SK-N-SH (cell line): ENCODE data around the gene SOBP. TPM values are rescaled to one million over a fixed set of nuclear protein-coding genes. Genes with fewer than 3 reads are reported as not detected.

Experiments
- CTCF ChIA-PET: fragments of 300-600, 350-600 bp; formaldehyde crosslinking; extraction: SDS; loops from one replicate; lab custom pipeline; 2021; lab: Yijun Ruan, JAX
- POLR2A ChIA-PET: fragments of 350-600 bp; sonication (Branson Sonifier 250); formaldehyde crosslinking; extraction: SDS; loops from one replicate; lab custom pipeline; 2020; ENCODE audit warnings: antibody characterized with exemption, inconsistent platforms; lab: Yijun Ruan, JAX
- DNase-seq: peaks from one replicate; pipeline ENCODE4 v3.0.0; 2012
- H2AFZ ChIP-seq: fragments of 200-600 bp; sonication (generic); 2 replicates; pipeline ENCODE4 v1.8.1; 2016; ENCODE audit warnings: antibody characterized with exemption, mild to moderate bottlenecking, low read depth
- H3F3A ChIP-seq: fragments of 200-600 bp; sonication (generic); replicated peaks from 2 replicates; pipeline ENCODE3; 2016; ENCODE audit warnings: antibody characterized with exemption, mild to moderate bottlenecking; ENCODE audit not compliant: insufficient read depth
- H3K27ac ChIP-seq, 2 experiments: fragments of 200-500 bp in 1 of 2; fragments of 200-600 bp in 1 of 2; sonication (Bioruptor generic) in 1 of 2; sonication (generic), shearing (Covaris generic) in 1 of 2; 2 replicates each; pipeline versions ENCODE4 v1.5.1 to v1.6.1; 2014 to 2016; ENCODE audit warnings: low read depth in 2 of 2, inconsistent platforms in 1 of 2, low read length in 1 of 2, mild to moderate bottlenecking in 1 of 2, mixed read lengths in 1 of 2
- H3K27me3 ChIP-seq: fragments of 200-600 bp; sonication (generic), shearing (Covaris generic); 2 replicates; pipeline ENCODE4 v1.6.1; 2016; ENCODE audit warnings: mixed run types; ENCODE audit not compliant: insufficient read depth
- H3K36me3 ChIP-seq, 2 experiments: fragments of 200-500 bp in 1 of 2; fragments of 200-600 bp in 1 of 2; sonication (Bioruptor generic) in 1 of 2; sonication (generic) in 1 of 2; replicated peaks in 1 of 2; 2 replicates each; pipeline versions ENCODE3 to v1.5.1; 2014 to 2016; ENCODE audit warnings: low read length in 1 of 2, mild to moderate bottlenecking in 1 of 2; ENCODE audit not compliant: insufficient read depth in 2 of 2, control insufficient read depth in 1 of 2
- H3K4me1 ChIP-seq, 2 experiments: fragments of 200-500 bp in 1 of 2; fragments of 200-600 bp in 1 of 2; sonication (Bioruptor generic) in 1 of 2; sonication (generic), shearing (Covaris generic) in 1 of 2; 2 replicates each; pipeline versions ENCODE4 v1.5.1 to v1.6.1; 2014 to 2016; ENCODE audit warnings: low read depth in 1 of 2, low read length in 1 of 2, mixed run types in 1 of 2; ENCODE audit not compliant: insufficient read depth in 2 of 2, control insufficient read depth in 1 of 2
- H3K4me2 ChIP-seq: fragments of 200-600 bp; sonication (generic), shearing (Covaris generic); 2 replicates; pipeline ENCODE4 v1.6.1; 2017; ENCODE audit warnings: mixed run types
- H3K4me3 ChIP-seq, 2 experiments: fragments of 200-500 bp in 1 of 2; fragments of 200-600 bp in 1 of 2; sonication (Bioruptor generic) in 1 of 2; sonication (generic), shearing (Covaris generic) in 1 of 2; 2 replicates each; pipeline versions ENCODE4 v1.5.1 to v1.8.1; 2014 to 2016; ENCODE audit warnings: low read depth in 2 of 2, inconsistent platforms in 1 of 2, low read length in 1 of 2, mild to moderate bottlenecking in 1 of 2, mixed read lengths in 1 of 2, moderate library complexity in 1 of 2
- H3K79me2 ChIP-seq: fragments of 200-600 bp; sonication (generic); 2 replicates; pipeline ENCODE4 v1.8.1; 2017; ENCODE audit warnings: mild to moderate bottlenecking; ENCODE audit not compliant: insufficient read depth
- H3K9ac ChIP-seq: fragments of 200-600 bp; sonication (generic); 2 replicates; pipeline ENCODE4 v1.6.1; 2017; ENCODE audit warnings: mixed run types
- H3K9me2 ChIP-seq: fragments of 200-600 bp; sonication (generic); 2 replicates; pipeline ENCODE4 v1.6.1; 2017; ENCODE audit warnings: mixed run types
- H3K9me3 ChIP-seq: fragments of 200-600 bp; sonication (generic); 2 replicates; pipeline ENCODE4 v1.6.1; 2017; ENCODE audit warnings: mixed run types, mild to moderate bottlenecking, moderate library complexity
- H4K20me1 ChIP-seq: fragments of 200-600 bp; sonication (generic); 2 replicates; pipeline ENCODE4 v1.6.1; 2017; ENCODE audit warnings: mild to moderate bottlenecking, mixed run types; ENCODE audit not compliant: insufficient read depth
- CHD2 ChIP-seq: fragments of 150-350 bp; IDR thresholded peaks from 2 replicates; pipeline ENCODE4 v1.6.1; 2018; ENCODE audit warnings: low read length; ENCODE audit not compliant: partially characterized antibody
- CTCF ChIP-seq: fragments of 200-600 bp; sonication (generic); IDR thresholded peaks from 2 replicates; pipeline ENCODE4 v1.6.1; 2017; ENCODE audit warnings: antibody characterized with exemption, mild to moderate bottlenecking, moderate library complexity
- ELF1 ChIP-seq: IDR thresholded peaks from 2 replicates; pipeline ENCODE4 v1.4.0; 2012
- EZH2phosphoT487 ChIP-seq: fragments of 200-600 bp; sonication (generic); IDR thresholded peaks from 2 replicates; pipeline ENCODE4 v1.6.1; 2017; ENCODE audit warnings: low read depth, mixed run types, mild to moderate bottlenecking, antibody characterized with exemption, moderate library complexity, borderline replicate concordance
- FOSL2 ChIP-seq: IDR thresholded peaks from 2 replicates; pipeline ENCODE4 v1.4.0; 2012; ENCODE audit warnings: low read depth, mild to moderate bottlenecking, moderate library complexity, borderline replicate concordance
- FOXM1 ChIP-seq: IDR thresholded peaks from 2 replicates; pipeline ENCODE4 v1.4.0; 2012; ENCODE audit warnings: low read depth, mild to moderate bottlenecking
- IRF3 ChIP-seq: fragments of 150-350 bp; IDR thresholded peaks from 2 replicates; pipeline ENCODE4 v1.6.1; 2016; ENCODE audit warnings: mild to moderate bottlenecking, low read depth, low read length
- JUND ChIP-seq: IDR thresholded peaks from 2 replicates; pipeline ENCODE4 v1.4.0; 2012
- MAX ChIP-seq: IDR thresholded peaks from 2 replicates; pipeline ENCODE4 v1.4.0; 2012; ENCODE audit warnings: low read depth
- MXI1 ChIP-seq: IDR thresholded peaks from 2 replicates; pipeline ENCODE4 v1.6.1; 2012; ENCODE audit warnings: mild to moderate bottlenecking, low read depth, low read length, improper control_type of control experiment
- NRF1 ChIP-seq: IDR thresholded peaks from 2 replicates; pipeline ENCODE4 v1.6.1; 2012; ENCODE audit warnings: low read depth, mild to moderate bottlenecking, low read length
- RAD21 ChIP-seq: IDR thresholded peaks from 2 replicates; pipeline ENCODE4 v1.6.1; 2012; ENCODE audit warnings: mild to moderate bottlenecking, low read length
- RFX5 ChIP-seq: IDR thresholded peaks from 2 replicates; pipeline ENCODE4 v1.6.1; 2012; ENCODE audit warnings: mild to moderate bottlenecking, improper control_type of control experiment, low read length
- TAF1 ChIP-seq: IDR thresholded peaks from 2 replicates; pipeline ENCODE4 v1.6.1; 2012; ENCODE audit warnings: low read depth, mild to moderate bottlenecking, low read length, moderate library complexity, borderline replicate concordance
- TCF12 ChIP-seq: IDR thresholded peaks from 2 replicates; pipeline ENCODE4 v1.4.0; 2012
- USF2 ChIP-seq: fragments of 150-350 bp; IDR thresholded peaks from 2 replicates; pipeline ENCODE4 v1.6.1; 2017; ENCODE audit warnings: antibody characterized with exemption, low read length, low read depth, borderline replicate concordance
- ZBTB33 ChIP-seq: IDR thresholded peaks from 2 replicates; pipeline ENCODE4 v1.4.0; 2012; ENCODE audit warnings: low read depth, borderline replicate concordance
- WGBS: methylation state at CpG from one replicate; pipeline ENCODE4 v1.1.6; 2017; ENCODE audit warnings: low lambda C conversion rate; 5-methylcytosine and 5-hydroxymethylcytosine counted together
- polyA plus RNA-seq, 3 experiments: library from polyadenylated mRNA; depleted of rRNA; stranded (reverse); fragments of >200 nt; gene quantifications; 2 replicates each; pipeline ENCODE4 v1.2.3, GENCODE V29; 2012

Gene SOBP
- polyA plus RNA-seq, 1 of the 3 experiments (the other 2 are of a cell fraction), result 0.61 TPM

GRCh38 chr6:107441682-107442081 lies 48.2 kb upstream of the SOBP start:
- ChIA-PET CTCF (no interaction called here), POLR2A (no interaction called here)
- H3K9me3 ChIP-seq, result no peaks in the 10 kb centered on the region
- peaks cover 15% of the 10 kb centered on the region for H3F3A ChIP-seq
- H2AFZ ChIP-seq, result no peak overlapping the region
- no peak overlapping the region for H3K4me3 ChIP-seq
- WGBS, result 82% methylated on average over 1 of the region's 1 CpG
- H3K36me3 ChIP-seq, result no peaks in the 10 kb centered on the region
- no peak overlapping the region for H3K4me2 ChIP-seq
- no peak overlapping the region for H3K9ac ChIP-seq
- H3K27ac ChIP-seq, result no peak overlapping the region
- no peak for DNase-seq
- no peaks in the 10 kb centered on the region for H3K9me2 ChIP-seq
- no peaks in the 10 kb centered on the region for H4K20me1 ChIP-seq
- H3K79me2 ChIP-seq, result peaks cover 3% of the 10 kb centered on the region; the same call in 1 of the 2 replicates
- peaks cover 0 to 8% of the 10 kb centered on the region in 2 experiments; a peak in 1 of 4 replicates for H3K4me1 ChIP-seq
- TF ChIP-seq FOXM1, result no peak
- no peak for TF ChIP-seq USF2
- no peak for TF ChIP-seq RFX5
- TF ChIP-seq EZH2phosphoT487, result no peak
- TF ChIP-seq TCF12, result no peak
- no peak for TF ChIP-seq TAF1
- no peak for TF ChIP-seq CTCF
- TF ChIP-seq MAX, result no peak
- no peak for TF ChIP-seq JUND
- no peak for TF ChIP-seq IRF3
- TF ChIP-seq MXI1, result no peak
- no peak for TF ChIP-seq CHD2
- no peak for TF ChIP-seq ELF1
- no peak for TF ChIP-seq FOSL2
- no peak for TF ChIP-seq RAD21
- TF ChIP-seq NRF1, result no peak
- TF ChIP-seq ZBTB33, result no peak
- no peaks in the 10 kb centered on the region for H3K27me3 ChIP-seq
